ENCODE results near the gene ADAM12.

DNA sequence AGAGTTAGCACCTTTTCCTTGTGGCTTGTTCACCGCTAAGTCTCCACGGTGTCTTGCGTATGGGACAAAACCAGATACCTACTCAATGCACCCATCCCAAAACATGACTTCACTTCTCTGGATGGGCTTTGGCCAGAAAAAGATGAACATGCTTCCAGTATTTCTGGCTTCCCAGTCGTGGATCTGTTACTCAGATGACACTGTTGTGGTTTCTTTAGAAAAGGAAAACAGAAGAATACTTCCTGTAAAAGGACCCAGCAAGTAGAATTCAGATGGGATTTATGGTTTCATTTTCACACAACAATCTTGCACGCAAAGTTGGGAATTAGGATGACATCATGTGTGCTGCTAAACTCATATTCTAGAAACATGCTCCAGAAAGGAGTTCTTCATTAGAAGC, 216.7 kb downstream of the ADAM12 start:
- TF ChIP-seq, protein P1, sequence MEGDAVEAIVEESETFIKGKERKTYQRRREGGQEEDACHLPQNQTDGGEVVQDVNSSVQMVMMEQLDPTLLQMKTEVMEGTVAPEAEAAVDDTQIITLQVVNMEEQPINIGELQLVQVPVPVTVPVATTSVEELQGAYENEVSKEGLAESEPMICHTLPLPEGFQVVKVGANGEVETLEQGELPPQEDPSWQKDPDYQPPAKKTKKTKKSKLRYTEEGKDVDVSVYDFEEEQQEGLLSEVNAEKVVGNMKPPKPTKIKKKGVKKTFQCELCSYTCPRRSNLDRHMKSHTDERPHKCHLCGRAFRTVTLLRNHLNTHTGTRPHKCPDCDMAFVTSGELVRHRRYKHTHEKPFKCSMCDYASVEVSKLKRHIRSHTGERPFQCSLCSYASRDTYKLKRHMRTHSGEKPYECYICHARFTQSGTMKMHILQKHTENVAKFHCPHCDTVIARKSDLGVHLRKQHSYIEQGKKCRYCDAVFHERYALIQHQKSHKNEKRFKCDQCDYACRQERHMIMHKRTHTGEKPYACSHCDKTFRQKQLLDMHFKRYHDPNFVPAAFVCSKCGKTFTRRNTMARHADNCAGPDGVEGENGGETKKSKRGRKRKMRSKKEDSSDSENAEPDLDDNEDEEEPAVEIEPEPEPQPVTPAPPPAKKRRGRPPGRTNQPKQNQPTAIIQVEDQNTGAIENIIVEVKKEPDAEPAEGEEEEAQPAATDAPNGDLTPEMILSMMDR (conservative IDR thresholded peaks at IDR 0.05) = no peak
- TF ChIP-seq EZH2 (IDR thresholded peaks at IDR 0.05; ENCODE audit: low read depth) = no peak
